ENCODE data around the gene TENT5C. TPM values are rescaled to one million over a fixed set of nuclear protein-coding genes. Genes with fewer than 3 reads are reported as not detected.

The TENT5C gene
- total and polyA plus RNA-seq, 9 of the 15 experiments (the other 6 are each of a cell fraction or from before 2014, with no cell fraction given), result 1.8 to 7.7 (median 4.0) TPM

DNA sequence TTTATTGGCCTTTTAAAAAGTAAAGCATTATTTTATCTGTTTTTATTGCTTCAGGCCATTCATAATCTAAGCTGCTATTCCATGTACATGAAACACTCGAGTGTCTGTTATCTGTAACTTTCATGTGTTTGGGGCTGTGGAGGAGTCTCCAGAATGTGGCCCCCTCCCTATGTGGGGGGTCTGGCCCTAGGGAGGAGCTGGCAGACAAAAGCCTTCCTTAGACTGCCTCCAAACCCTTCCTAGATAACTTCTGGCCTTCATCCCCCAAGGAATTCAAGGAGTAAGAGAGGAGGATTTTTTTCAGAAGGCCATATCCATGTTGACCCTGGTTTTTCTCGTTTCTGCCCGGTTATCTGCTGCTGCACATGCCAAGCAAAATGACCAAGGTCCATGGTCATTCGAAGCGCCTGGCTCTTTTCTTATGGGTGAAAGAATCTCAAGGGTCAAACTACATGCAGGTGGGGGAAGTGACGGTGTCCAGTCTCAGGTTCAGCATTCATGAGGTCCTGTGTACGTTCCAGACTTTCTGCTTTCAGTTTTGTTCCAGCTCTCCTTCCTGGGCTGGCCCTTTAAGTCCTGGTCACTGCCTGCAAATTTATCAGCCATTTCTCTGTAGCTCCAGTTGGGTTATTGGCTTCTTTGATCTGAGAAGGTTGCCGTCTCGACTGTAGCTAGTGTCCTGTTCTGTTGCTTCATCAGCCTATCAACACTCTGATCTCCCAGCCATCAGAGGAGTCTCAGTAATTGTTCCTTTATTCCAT is 8.3 kb downstream of the TENT5C start (continued):
- no peak for TF ChIP-seq ZBTB9 (CRISPR knock-in tag; IDR thresholded peaks at IDR 0.05)
- no peak for TF ChIP-seq CHD7 (IDR thresholded peaks at IDR 0.05; ENCODE audit: low read depth, low read length)
- no peak for TF ChIP-seq SETDB1 (IDR thresholded peaks at IDR 0.05; ENCODE audit: low read length)
- TF ChIP-seq PML (IDR thresholded peaks at IDR 0.05; ENCODE audit: low read length), result no peak
- peak; percentile 44; the same call in 1 of the 2 replicates for TF ChIP-seq MAX (CRISPR knock-in tag; IDR thresholded peaks at IDR 0.05)
- TF ChIP-seq ZFP30 (CRISPR knock-in tag; IDR thresholded peaks at IDR 0.05; ENCODE audit: borderline replicate concordance), result no peak
- TF ChIP-seq TFAM (CRISPR knock-in tag; conservative IDR thresholded peaks at IDR 0.05), result no peak
- no peak for TF ChIP-seq KLF16 (IDR thresholded peaks at IDR 0.05)
- TF ChIP-seq, protein P1, sequence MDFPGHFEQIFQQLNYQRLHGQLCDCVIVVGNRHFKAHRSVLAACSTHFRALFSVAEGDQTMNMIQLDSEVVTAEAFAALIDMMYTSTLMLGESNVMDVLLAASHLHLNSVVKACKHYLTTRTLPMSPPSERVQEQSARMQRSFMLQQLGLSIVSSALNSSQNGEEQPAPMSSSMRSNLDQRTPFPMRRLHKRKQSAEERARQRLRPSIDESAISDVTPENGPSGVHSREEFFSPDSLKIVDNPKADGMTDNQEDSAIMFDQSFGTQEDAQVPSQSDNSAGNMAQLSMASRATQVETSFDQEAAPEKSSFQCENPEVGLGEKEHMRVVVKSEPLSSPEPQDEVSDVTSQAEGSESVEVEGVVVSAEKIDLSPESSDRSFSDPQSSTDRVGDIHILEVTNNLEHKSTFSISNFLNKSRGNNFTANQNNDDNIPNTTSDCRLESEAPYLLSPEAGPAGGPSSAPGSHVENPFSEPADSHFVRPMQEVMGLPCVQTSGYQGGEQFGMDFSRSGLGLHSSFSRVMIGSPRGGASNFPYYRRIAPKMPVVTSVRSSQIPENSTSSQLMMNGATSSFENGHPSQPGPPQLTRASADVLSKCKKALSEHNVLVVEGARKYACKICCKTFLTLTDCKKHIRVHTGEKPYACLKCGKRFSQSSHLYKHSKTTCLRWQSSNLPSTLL (IDR thresholded peaks at IDR 0.05), result no peak
- no peak for TF ChIP-seq LCOR (CRISPR knock-in tag; IDR thresholded peaks at IDR 0.05)
- no peak for TF ChIP-seq YY1 (IDR thresholded peaks at IDR 0.05; ENCODE audit: borderline replicate concordance in 1 of 3, control insufficient read depth in 1 of 3, extremely low read depth in 1 of 3, insufficient read depth in 3 of 3, insufficient read length in 1 of 3, insufficient replicate concordance in 2 of 3, low read depth in 1 of 3, low read length in 2 of 3)

Data from K562 (cell line).